K562 (cell line): Measurements from ENCODE around the gene NUP160. TPM values are rescaled to one million over a fixed set of nuclear protein-coding genes. Genes with fewer than 3 reads are reported as not detected.

Experiments
- AFF1 ChIP-seq, 2 experiments: fragments of 450-650 bp; IDR thresholded peaks; 2 replicates each; pipeline ENCODE4 v1.6.1; 2018; ENCODE audit warnings: mild to moderate bottlenecking in 2 of 2, low read depth in 1 of 2; ENCODE audit not compliant: partially characterized antibody in 2 of 2
- DIDO1 ChIP-seq: fragments of 450-650 bp; IDR thresholded peaks from 2 replicates; pipeline ENCODE4 v1.6.1; 2016; ENCODE audit warnings: low read depth, missing biosample characterization, missing genetic modification characterization
- PYGO2 ChIP-seq: fragments of 450-650 bp; IDR thresholded peaks from 2 replicates; pipeline ENCODE4 v1.6.1; 2016; ENCODE audit warnings: mild to moderate bottlenecking, missing genetic modification characterization, moderate library complexity, missing compliant biosample characterization
- RAD51 ChIP-seq: fragments of 450-650 bp; IDR thresholded peaks from 2 replicates; pipeline ENCODE4 v1.7.1; 2016; ENCODE audit warnings: low read depth, mild to moderate bottlenecking, borderline replicate concordance
- SOX6 ChIP-seq: fragments of 450-650 bp; IDR thresholded peaks from 2 replicates; pipeline ENCODE4 v1.6.1; 2014; ENCODE audit warnings: mild to moderate bottlenecking
- SP2 ChIP-seq: IDR thresholded peaks from 2 replicates; pipeline ENCODE4 v1.6.1; 2011; ENCODE audit warnings: mild to moderate bottlenecking, low read depth, low read length, moderate library complexity; ENCODE audit not compliant: poor library complexity, severe bottlenecking; ENCODE audit errors: extremely low read depth
- SREBF2 ChIP-seq: sonication (generic); formaldehyde crosslinking; IDR thresholded peaks from 2 replicates; pipeline ENCODE4 v1.4.0; 2020; ENCODE audit warnings: mild to moderate bottlenecking, missing genetic modification reagents
- TFAP4 ChIP-seq: sonication (generic); formaldehyde crosslinking; IDR thresholded peaks from 2 replicates; pipeline ENCODE4 v1.8.0; 2022; ENCODE audit warnings: missing genetic modification reagents, mild to moderate bottlenecking, moderate library complexity, borderline replicate concordance
- ZNF23 ChIP-seq: fragments of 250-450 bp; sonication (Bioruptor Pico); IDR thresholded peaks from 2 replicates; pipeline ENCODE4 v1.4.0; 2020; ENCODE audit warnings: mild to moderate bottlenecking
- ZNF407 ChIP-seq: fragments of 450-650 bp; IDR thresholded peaks from 2 replicates; pipeline ENCODE4 v1.6.1; 2016; ENCODE audit warnings: low read depth
- ZNF512 ChIP-seq: IDR thresholded peaks from 2 replicates; pipeline ENCODE4 v1.6.1; 2016; ENCODE audit warnings: missing genetic modification characterization, missing compliant biosample characterization
- polyA plus RNA-seq, 8 experiments: library from polyadenylated mRNA; depleted of rRNA in 4 of 8; stranded (reverse) in 5 of 8; unstranded in 3 of 8; fragments of >200 nt; fragmentation: Nextera tagmentation in 2 of 8; fragmentation: Illumina TruSeq in 1 of 8; extraction: Ambion mirVana in 2 of 8; extraction: Trizol in 1 of 8; gene quantifications; 2 replicates each; pipeline versions ENCODE4 v1.2.1 to v1.2.3, GENCODE V29; 2011 to 2014; ENCODE audit warnings: inconsistent platforms in 1 of 8, missing spikeins in 1 of 8
- total RNA-seq, 7 experiments: library from RNA; depleted of rRNA in 6 of 7; stranded (reverse); fragments of >200 nt in 6 of 7; fragmentation: Illumina TruSeq in 2 of 7; extraction: Trizol in 2 of 7; gene quantifications; 2 replicates each; pipeline versions ENCODE4 v1.2.1 to v1.2.3, GENCODE V29; 2011 to 2021; ENCODE audit warnings: low replicate concordance in 1 of 7

The NUP160 gene
- total and polyA plus RNA-seq, 9 of the 15 experiments (the other 6 are each of a cell fraction or from before 2014, with no cell fraction given) = 41.5 to 112 (median 65.0) TPM

- peak in 1 of 2 experiments; percentile 39 for TF ChIP-seq AFF1 (IDR thresholded peaks at IDR 0.05; ENCODE audit: low read depth in 1 of 2, partially characterized antibody in 2 of 2)
- TF ChIP-seq ZNF407 = no peak
- TF ChIP-seq PYGO2 (tag) = no peak
- no peak for TF ChIP-seq SOX6
- TF ChIP-seq ZNF23 (CRISPR knock-in tag) = no peak
- TF ChIP-seq RAD51 = no peak
- TF ChIP-seq SREBF2 = no peak
- no peak for TF ChIP-seq SP2
- peak; percentile 77; the same call in 1 of the 2 replicates for TF ChIP-seq TFAP4 (CRISPR knock-in tag)
- TF ChIP-seq DIDO1 = no peak
- TF ChIP-seq ZNF512 (tag) = no peak
Measured at GRCh38 chr11:47847892-47848699, at the start of gene NUP160 (continued).
